Subcutaneous abdominal adipose tissue (tissue), 5 donors: ENCODE results near the gene ITFG2.

Source experiments
- H3K27ac ChIP-seq: one replicate; pipeline ENCODE4 v1.7.0; 2013; ENCODE audit warnings: low read depth, mild to moderate bottlenecking, inconsistent platforms, low read length, moderate library complexity
- H3K27me3 ChIP-seq, 5 donors: one replicate each; pipeline ENCODE4 v1.7.0; 2013; ENCODE audit warnings: low read length in 5 of 5, inconsistent platforms in 1 of 5; ENCODE audit not compliant: control insufficient read depth in 5 of 5, insufficient read depth in 4 of 5
- H3K36me3 ChIP-seq, 5 donors: one replicate each; pipeline ENCODE4 v1.7.0; 2013; ENCODE audit warnings: low read length in 5 of 5; ENCODE audit not compliant: control insufficient read depth in 5 of 5, insufficient read depth in 5 of 5
- H3K4me1 ChIP-seq, 5 donors: one replicate each; pipeline ENCODE4 v1.7.0; 2013; ENCODE audit warnings: low read length in 5 of 5, mild to moderate bottlenecking in 3 of 5, moderate library complexity in 1 of 5; ENCODE audit not compliant: control insufficient read depth in 5 of 5, insufficient read depth in 5 of 5
- H3K4me3 ChIP-seq, 5 donors: one replicate each; pipeline ENCODE4 v1.7.0; 2013; ENCODE audit warnings: low read length in 5 of 5, low read depth in 1 of 5
- H3K9ac ChIP-seq, 5 donors: one replicate each; pipeline ENCODE4 v1.7.0; 2013; ENCODE audit warnings: low read length in 5 of 5, mild to moderate bottlenecking in 4 of 5, moderate library complexity in 3 of 5
- H3K9me3 ChIP-seq, 5 donors: one replicate each; pipeline ENCODE4 v1.7.0; 2013; ENCODE audit warnings: low read length in 5 of 5; ENCODE audit not compliant: control insufficient read depth in 5 of 5
- donor health status: healthy.
- donor health status: healthy.
- donor health status: healthy.
- donor health status: healthy.
- donor health status: healthy.

ITFG2 gene

DNA sequence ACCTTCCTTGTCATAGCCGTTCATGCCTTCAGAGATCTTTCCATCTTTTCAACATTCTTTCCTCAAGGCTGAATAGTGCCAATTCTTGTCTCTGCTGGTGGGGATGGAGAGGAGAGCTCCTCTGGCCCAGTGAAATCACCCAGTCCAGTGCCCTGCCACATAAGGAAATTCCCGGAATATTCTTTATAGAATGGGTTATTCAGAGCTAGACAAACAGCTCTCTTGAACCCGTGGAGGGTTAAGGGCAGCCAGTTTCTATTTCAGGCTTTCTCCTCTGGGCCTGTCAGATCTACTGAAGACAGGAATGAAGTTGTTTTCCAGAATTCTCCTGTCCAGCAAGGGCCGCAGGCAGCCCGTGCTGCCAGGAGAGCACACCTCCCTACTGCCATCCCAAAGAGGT lies 30.5 kb downstream of the ITFG2 start:
- Histone ChIP-seq H3K4me3 (no peak overlapping the region), H3K36me3 (peaks cover 3 to 31% (median 16%) of the 10 kb centered on the region in 5 donors), H3K27ac (no peak overlapping the region), H3K4me1 (peaks cover 0 to 14% (median 0%) of the 10 kb centered on the region in 5 donors), H3K27me3 (no peaks in the 10 kb centered on the region), H3K9me3 (no peaks in the 10 kb centered on the region), H3K9ac (no peak overlapping the region)

DNA sequence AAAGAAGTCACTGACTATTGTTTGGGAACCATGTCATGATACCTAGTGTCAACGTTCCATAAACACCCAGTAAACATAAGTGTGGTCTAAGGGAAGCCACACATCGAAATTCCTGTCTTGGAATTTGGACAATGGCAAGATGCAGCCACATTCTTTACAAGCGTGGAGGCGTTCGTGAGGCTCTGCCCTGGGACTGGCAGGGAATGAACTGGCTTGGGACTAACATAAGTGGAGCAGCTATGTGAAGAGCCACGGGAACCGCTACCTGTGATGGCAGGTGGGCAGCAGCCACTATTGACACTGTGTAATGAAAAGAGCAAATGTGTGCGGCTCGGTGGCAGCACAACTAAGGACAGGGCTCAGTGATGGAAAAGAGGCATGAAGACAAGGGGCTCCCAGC lies 32.3 kb downstream of the ITFG2 start:
- Histone ChIP-seq H3K9me3 (no peaks in the 10 kb centered on the region), H3K9ac (no peak overlapping the region), H3K4me1 (peaks cover 0 to 18% (median 3%) of the 10 kb centered on the region in 5 donors), H3K4me3 (no peak overlapping the region), H3K27me3 (no peaks in the 10 kb centered on the region), H3K27ac (no peak overlapping the region), H3K36me3 (peaks cover 3 to 19% (median 11%) of the 10 kb centered on the region in 5 donors)

DNA sequence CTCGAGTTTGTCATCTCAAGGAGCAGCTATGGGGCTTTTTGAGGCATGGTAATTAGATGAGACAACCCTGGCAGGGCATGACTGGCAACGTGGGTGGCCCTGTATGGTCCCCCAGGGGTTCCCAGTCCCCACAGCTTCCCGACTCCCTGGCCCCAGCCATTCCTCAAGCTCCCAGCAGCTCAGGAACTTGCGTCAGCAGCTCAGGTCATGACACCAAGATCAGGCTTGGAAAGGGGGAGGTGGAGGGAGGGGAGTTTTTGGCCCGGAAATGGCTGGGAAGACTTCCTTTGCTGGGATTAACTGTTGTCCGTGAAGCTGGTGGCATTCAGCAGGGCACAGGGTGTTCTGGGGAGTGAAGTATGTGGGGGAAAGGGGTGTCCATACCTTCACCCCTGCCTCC lies 32.8 kb downstream of the ITFG2 start:
- Histone ChIP-seq H3K27ac (no peak overlapping the region), H3K9me3 (no peaks in the 10 kb centered on the region), H3K9ac (no peak overlapping the region), H3K4me1 (peaks cover 0 to 18% (median 3%) of the 10 kb centered on the region in 5 donors), H3K4me3 (no peak overlapping the region), H3K27me3 (no peaks in the 10 kb centered on the region), H3K36me3 (peaks cover 3 to 17% (median 11%) of the 10 kb centered on the region in 5 donors)

DNA sequence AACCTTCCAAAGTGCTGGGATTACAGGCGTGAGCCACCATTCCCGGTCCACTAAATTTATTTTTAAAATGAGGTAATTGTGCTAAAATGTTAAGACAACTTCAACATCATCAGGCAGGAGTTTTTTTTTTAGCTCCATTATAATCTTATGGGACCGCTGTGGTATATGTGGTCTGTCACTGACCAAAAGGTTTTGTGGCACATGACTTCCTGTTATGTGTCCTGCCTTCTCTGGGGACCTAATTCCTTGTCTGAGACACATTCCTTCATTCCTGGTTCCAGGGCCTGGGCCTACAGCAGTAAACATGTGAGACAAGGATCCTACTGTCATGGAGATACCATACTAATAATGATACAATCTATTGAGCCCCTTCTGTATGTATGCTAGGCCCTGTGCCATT lies 39.5 kb downstream of the ITFG2 start:
- H3K9ac ChIP-seq = no peak overlapping the region
- H3K27me3 ChIP-seq = no peaks in the 10 kb centered on the region
- no peak overlapping the region for H3K27ac ChIP-seq
- H3K9me3 ChIP-seq = no peaks in the 10 kb centered on the region
- H3K36me3 ChIP-seq = peaks cover 0 to 3% (median 3%) of the 10 kb centered on the region in 5 donors
- no peak overlapping the region for H3K4me3 ChIP-seq
- H3K4me1 ChIP-seq = peaks cover 0 to 5% (median 2%) of the 10 kb centered on the region in 5 donors

DNA sequence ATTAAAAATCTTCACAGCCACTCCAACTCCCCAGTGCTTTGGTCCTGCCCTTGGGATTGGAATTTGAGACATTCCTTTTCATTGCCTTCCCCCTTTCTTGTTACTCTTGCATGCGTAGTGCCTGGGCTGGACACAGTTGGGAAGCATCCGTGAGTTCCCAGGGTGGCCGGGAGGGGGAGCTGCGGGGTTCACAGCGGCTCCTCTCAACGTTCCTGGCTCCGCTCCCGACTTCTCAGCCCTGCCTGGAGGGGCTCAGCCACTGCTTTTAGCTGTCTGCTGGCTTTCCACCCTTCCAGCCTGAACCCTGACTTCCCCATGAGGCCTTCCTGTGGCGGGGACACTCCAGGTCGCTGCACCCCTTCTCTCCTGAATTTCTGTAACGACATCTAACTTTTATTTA lies 41.2 kb downstream of the ITFG2 start:
- H3K27me3 ChIP-seq = no peaks in the 10 kb centered on the region
- H3K4me3 ChIP-seq = no peak overlapping the region
- H3K36me3 ChIP-seq = peaks cover 0 to 13% (median 9%) of the 10 kb centered on the region in 5 donors
- no peak overlapping the region for H3K9ac ChIP-seq
- H3K9me3 ChIP-seq = no peaks in the 10 kb centered on the region
- no peak overlapping the region for H3K27ac ChIP-seq
- H3K4me1 ChIP-seq = peaks cover 0 to 5% (median 2%) of the 10 kb centered on the region in 5 donors

DNA sequence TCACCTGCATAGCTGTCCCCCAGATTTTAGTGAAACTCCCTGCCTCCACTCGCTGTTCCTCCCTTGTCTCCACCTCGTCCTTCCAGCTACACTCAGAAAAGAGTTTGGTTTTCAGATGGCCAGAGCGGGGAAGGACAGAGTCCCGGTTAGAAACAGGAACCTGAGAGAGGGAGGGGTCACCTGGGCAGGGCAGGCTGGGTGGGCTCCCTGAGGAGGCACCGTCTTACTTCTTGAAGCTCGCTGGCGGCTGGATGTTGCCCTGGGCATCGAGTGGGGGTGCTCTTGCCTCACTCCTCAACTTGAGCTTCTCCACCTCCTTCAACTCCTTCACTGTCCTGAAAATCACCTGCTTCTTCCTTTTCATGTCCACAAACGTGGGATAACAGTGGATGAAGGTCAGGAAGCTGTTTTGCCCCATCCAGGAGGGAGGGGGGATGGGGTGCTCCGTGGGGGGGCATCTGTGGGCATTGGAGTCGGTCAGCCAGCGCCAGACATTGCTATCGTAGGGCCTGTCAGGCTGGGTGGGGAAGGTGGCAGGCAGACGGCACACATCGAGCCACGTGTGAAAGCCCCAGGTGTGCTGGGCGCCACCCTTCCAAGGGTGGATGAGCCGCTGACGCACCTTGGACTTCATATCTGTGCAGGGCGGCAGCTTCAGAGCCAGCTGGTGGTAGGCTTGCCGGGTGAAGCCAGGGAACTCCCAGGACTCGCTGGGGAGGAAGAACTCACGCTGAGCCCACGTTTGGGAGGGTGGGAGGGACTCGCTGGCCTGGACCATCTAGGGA lies 42.4 kb downstream of the ITFG2 start:
- Histone ChIP-seq H3K27me3 (no peaks in the 10 kb centered on the region), H3K9me3 (no peaks in the 10 kb centered on the region), H3K4me1 (peaks cover 0 to 2% (median 0%) of the 10 kb centered on the region in 5 donors), H3K9ac (no peak overlapping the region), H3K4me3 (no peak overlapping the region), H3K36me3 (peaks cover 3 to 14% (median 9%) of the 10 kb centered on the region in 5 donors), H3K27ac (no peak overlapping the region)

DNA sequence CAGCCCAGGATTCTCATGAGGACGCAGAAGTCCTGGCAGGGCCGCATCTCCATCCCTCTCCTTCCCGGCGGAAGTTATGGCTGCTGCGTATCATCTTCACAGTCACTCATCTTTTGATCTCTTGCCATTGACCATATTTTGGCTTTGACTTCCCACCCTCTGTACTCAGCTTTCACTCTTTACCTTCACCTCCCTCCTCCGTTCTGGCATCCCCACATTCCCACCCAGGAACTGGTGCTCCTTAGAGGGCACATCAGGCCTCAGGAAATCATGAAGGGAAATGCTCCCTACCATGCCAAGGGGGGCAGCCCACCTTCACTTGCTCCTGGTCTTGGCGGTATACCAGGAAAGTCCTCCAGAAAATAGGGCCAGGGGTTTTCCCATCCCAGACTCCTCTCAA lies 43.1 kb downstream of the ITFG2 start:
- H3K4me3 ChIP-seq = no peak overlapping the region
- no peak overlapping the region for H3K27ac ChIP-seq
- H3K36me3 ChIP-seq = peaks cover 3 to 14% (median 9%) of the 10 kb centered on the region in 5 donors
- no peak overlapping the region for H3K9ac ChIP-seq
- no peaks in the 10 kb centered on the region for H3K4me1 ChIP-seq
- no peaks in the 10 kb centered on the region for H3K9me3 ChIP-seq
- no peaks in the 10 kb centered on the region for H3K27me3 ChIP-seq

DNA sequence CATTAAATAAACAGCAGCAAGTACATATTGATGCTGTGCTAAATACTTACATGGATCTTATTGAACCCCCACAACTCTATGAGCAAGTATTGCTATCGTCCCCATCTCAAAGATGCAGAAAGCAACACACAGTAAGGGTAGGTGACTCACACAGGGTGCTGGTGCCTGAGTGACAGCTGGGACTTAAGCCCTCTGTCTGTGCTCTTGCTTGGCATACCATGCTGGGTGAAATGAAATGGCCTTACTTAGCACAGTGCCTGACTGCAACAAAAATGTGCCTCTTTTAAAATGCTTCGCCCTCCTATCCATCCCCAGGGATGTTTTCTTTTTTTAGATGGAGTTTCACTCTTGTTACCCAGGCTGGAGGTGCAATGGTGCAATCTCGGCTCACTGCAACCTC lies 43.6 kb downstream of the ITFG2 start:
- Histone ChIP-seq H3K9ac (no peak overlapping the region), H3K4me1 (no peaks in the 10 kb centered on the region), H3K36me3 (peaks cover 3 to 14% (median 9%) of the 10 kb centered on the region in 5 donors), H3K27me3 (no peaks in the 10 kb centered on the region), H3K27ac (no peak overlapping the region), H3K4me3 (no peak overlapping the region), H3K9me3 (no peaks in the 10 kb centered on the region)

DNA sequence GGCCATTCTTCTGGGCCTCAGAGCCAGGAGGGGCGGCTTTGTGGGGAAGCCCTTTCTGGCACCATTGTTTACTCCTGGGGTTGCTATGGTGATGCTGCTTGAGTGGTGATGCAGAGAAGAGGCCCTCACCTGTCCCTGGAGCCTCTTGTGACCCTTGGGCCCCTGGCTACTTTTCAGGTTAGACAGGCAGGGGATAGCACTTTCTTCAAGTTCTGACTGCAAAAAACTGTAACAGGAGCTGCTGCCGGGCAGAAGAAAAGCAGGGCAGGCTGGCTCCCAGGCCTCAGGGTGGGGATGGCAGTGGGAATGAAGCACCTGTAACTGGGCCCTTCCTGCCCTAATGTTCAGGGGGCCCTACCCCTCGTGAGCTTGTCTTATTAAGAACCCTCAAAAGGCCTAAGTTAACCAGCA lies 44.6 kb downstream of the ITFG2 start, which contains the start of gene TEX52:
Gene TEX52 (minus strand): TSS at position 19 of the 411 bp plus-strand sequence. CDS start 13 bp downstream, at position 6.
- no peak within 1 kb of the TSS for H3K9ac ChIP-seq
- no peak within 1 kb of the TSS for H3K4me3 ChIP-seq
- H3K9me3 ChIP-seq = no peaks in the 10 kb centered on the region
- H3K36me3 ChIP-seq = peaks cover 3 to 14% (median 9%) of the 10 kb centered on the region in 5 donors
- H3K27ac ChIP-seq = no peak within 1 kb of the TSS
- no peaks in the 10 kb centered on the region for H3K4me1 ChIP-seq
- H3K27me3 ChIP-seq = no peaks in the 10 kb centered on the region

DNA sequence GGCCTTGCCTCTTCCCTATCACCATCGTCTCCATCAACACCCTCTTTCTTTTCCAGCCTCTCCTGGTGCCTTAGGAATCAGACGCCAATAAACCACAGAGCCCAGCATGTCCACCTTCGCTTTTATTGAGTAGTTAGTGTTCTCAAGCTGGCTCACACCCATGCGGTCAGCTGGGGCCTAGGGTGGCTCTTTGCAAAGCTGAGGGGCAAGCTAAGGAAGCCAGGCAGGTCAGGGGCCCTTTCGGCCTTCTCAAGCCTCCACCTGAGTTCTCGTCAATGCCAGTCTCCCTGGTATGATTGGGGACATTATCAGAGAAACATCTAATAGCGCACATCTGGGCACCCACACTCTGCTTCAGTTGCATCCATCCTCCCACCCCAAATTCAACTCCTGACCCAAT lies 45.1 kb downstream of the ITFG2 start:
- Histone ChIP-seq H3K27me3 (no peaks in the 10 kb centered on the region), H3K9ac (no peak overlapping the region), H3K4me1 (no peaks in the 10 kb centered on the region), H3K36me3 (peaks cover 3 to 14% (median 9%) of the 10 kb centered on the region in 5 donors), H3K4me3 (no peak overlapping the region), H3K27ac (no peak overlapping the region), H3K9me3 (no peaks in the 10 kb centered on the region)
